NCI-H187 treated with DMSO at 0.1 percent for 48 hours (cell line): ENCODE results near the gene CANT1.
"Not testable (repeated sequence)": the region's sequence is repeated elsewhere in the genome, so short reads cannot be mapped to it uniquely, and the experiment has no call there.

Experiments
- DNase-seq: peaks from one replicate; lab custom pipeline; 2025; lab: John Stamatoyannopoulos, UW

Gene CANT1

DNA sequence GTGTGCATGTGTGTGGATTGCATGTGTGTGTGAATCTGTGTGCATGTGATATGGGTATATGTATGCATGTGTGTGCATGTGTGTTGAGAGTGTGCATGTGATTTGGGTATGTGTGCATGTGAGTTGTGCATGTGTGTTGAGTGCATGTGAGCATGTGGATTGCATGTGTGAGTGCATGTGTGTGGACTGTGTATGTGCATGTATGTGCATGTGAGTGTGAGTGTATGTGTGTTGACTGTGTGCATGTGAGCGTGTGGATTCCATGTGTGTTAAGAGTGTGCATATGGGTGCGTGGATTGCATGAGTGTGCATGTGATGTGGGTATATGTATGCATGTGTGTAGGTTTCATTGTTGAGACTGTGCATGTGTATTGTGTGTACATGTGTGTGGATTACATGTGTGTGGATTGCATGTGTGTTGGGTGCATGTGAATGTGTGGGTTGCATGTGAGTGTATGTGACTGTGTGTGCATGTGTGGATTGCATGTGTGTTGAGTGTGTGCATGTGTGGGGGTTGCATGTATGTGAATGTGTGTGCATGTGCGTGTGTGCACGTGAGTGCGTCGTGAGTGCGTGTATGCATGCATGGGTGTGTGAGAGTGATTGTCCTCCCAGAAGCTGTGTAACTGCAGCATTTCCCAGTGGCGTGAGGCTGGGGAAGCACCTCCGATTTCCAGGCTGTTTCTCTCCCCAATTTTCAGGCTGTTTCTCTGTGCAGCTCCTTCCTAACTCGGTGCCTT, 33.8 kb upstream of the CANT1 start:
- DNase-seq = no peak

DNA sequence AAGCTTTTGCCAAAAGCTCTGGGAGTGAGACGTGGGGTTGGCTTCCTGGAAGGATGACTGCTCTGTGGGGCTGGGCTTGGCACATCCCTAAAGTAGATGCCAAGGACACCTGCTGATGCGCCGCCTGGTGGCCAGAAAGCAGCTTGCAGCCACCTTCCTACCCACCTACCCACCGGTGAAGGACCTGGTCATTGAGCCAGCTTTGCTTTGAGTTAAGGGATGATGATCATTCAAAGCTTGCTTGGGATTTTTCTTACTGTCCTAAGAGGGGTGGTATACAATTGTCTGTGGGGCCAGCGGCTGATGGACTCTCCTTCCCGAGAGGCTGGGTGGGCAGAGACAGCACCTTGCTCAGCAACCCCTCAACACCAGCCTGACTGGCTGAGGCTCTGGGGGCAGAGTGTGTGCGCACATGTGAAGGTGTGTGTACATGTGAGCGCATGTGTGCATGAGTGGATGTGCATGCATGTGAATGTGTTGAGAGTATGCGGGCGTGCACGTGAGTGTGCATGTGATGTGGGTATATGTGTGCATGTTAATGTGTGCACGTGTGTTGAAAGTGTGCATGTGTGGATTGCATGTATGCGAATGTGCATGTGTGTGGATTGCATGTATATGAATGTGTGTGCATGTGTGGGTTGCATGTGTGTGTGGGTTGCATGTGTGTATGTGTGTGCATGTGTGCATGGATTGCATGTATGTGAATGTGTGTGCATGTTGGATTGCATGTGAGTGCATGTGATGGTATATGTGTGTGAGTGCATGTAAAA, 33.0 kb upstream of the CANT1 start:
- DNase-seq = no peak

DNA sequence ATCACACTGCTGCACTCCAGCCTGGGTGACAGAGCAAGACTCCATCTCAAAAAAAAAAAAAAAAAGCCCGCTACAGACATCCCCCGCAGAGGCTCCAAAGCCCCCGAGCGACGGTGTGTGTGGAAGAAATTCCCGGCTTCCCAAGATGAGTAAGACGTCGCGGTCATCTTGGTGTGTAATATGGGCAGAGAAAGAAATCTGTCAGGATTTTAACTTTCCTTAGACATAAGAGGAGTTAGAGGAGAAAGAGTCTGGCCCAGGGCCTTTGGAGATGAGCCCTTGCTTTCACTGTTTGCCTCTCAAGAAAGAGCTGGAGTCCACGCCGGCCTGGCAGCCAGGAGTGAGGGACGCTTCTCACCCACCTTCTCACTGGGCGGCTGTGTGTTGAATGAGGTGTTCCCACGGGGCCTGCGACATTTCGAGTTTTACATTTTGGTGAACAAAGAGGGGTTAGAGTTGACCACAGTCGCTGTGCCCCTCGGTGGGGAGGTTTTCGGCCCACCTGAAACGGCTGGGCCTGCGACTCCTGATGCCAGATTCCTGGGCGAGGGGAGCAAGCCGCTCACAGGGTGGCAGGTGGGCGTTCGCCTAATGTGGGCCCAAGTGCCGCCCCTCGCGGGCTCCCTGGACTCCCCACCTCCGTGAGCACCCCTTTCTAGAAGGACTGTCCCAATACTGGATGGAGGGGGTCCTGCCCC, 32.3 kb upstream of the CANT1 start:
- no peak for DNase-seq

DNA sequence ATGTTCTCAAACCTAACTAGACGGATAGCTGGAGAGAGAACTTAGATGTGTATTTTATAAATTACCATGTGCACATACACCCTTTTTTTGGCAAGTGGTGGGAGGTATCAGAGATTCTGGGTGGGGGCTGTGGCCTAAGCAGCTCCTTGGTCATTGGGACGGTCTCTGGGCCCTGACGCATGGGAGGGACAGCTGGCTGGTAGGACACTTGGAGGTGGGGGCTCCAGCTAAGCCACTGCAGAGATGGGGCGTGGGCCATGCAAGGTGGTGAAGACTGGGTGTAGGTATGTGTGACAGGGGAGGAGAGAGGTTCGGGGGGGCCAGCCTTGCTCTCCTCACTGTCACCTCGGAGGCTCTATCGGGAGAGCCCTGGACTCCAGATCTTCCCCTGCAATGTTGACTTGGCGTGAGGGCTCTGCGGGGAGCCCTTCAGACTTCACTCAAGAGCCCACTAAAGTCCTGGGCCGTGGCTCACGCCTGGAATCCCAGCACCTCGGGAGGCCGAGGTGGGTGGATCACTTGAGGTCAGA, 31.5 kb upstream of the CANT1 start:
- DNase-seq = no peak

DNA sequence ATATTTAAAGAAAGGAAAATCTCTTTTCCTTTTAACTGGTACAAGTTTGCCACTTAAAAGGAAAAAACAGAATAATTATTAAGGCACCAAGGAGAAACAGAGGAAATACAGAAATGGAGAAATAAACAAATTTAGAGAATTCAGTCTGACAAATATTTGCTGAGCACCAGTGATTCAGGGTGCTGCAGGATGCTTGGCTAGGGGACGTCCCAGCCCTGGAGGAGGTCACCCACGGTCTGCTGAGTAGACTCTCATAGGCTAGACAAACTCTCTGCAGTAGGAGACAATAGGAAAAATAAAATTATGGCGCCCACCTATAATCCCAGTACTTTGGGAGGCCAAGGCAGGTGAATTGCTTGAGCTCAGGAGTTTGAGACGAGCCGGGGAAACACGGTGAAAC, 30.3 kb upstream of the CANT1 start:
- no peak for DNase-seq

DNA sequence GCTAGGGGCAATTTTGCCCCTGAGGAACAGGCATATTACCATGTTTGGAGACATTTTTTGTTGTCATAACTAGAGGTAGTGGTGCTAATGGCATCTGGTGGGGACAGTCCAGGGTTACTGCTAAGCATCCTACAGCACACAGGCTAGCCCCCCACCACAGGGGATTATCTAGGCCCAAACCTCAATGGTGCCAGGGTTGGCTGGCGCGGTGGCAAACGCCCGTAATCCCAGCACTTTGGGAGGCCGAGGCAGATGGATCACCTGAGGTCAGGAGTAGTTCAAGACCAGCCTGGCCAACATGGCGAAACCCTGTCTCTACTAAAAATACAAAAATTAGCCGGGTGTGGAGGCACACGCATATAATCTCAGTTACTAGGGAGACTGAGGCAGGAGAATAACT, 29.6 kb upstream of the CANT1 start:
- no peak for DNase-seq

DNA sequence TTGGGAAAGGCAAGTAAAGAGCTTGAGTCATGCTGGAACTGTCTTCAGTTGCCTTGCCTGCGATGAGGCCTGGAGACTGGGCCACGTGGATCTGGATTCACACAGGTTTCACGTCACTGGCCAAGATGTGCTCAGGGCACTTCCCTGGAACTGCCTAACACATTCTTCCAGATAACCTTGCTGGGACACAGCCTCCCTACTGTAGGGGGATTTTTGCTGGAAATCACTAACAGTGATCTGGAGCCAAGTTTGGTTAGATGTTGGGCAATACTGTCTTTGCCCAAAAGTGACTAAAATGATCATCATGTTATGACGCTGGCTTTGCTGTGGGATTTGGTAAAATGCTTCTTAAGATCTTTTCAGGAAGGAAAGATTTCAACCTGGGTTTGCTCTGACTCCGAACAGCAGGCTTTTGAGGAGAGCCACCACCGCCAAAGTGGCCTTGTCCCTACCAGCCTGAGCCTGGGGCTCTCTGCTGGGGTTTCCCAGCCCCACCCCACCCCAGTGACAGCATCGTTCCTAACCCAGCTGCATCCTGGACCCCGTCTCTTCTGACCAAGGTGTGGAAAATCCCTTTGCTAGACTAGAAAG, 29.1 kb upstream of the CANT1 start:
- no peak for DNase-seq

DNA sequence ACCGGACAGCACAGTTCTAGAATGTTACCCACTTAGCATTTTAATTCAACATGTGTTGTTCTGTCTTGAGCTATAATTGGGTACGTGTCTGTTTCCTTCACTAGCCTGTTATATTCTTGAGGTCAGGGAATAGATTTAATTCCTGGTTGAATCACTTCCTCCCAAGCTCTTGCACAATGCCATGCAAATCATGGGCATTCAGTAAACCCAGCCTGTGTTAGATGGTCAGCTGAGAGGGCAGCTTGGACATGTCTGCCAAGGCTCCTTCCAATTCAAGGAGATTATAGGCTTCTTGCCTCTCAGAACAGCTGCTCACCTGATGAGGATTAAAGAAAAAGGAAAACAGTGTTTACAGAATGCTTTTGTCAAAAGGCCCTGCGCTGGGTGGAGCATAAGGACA, 27.0 kb upstream of the CANT1 start:
- DNase-seq = no peak

DNA sequence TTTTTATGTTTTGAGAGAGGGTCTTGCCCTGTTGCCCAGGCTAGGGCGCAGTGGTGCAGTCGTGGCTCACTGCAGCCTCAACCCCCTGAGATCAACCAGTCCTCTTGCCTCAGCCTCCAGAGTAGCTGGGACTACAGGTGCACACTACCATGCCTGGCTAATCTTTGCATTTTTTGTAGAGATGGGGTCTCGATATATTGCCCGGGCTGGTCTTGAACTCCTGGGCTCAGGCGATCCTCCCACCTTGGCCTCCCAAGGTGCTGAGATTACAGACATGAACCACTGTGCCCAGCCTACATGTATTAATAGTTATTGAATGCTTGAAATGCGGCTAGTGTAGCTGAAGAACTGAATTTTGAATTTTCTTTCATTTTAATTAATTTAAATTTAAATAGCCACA, 26.6 kb upstream of the CANT1 start:
- DNase-seq = no peak

DNA sequence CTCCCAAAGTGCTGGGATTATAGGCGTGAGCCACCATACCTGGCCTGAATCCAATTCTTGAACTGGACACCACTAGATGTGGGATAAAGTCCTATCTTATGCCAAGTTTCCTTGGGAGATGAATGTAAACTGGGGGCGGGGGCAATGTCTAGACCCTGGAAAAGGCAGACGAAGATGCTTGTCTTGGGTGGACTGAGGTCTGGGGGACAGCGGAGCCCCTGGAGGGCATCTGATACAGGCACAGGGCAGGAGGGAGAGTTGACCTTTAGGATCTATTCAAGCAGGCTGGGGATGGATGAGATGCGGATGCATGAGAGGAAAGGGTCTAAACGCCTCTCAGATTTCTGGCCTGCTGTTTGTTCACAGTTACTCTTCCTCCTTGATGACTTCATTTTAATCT, 26.1 kb upstream of the CANT1 start:
- DNase-seq = no peak

DNA sequence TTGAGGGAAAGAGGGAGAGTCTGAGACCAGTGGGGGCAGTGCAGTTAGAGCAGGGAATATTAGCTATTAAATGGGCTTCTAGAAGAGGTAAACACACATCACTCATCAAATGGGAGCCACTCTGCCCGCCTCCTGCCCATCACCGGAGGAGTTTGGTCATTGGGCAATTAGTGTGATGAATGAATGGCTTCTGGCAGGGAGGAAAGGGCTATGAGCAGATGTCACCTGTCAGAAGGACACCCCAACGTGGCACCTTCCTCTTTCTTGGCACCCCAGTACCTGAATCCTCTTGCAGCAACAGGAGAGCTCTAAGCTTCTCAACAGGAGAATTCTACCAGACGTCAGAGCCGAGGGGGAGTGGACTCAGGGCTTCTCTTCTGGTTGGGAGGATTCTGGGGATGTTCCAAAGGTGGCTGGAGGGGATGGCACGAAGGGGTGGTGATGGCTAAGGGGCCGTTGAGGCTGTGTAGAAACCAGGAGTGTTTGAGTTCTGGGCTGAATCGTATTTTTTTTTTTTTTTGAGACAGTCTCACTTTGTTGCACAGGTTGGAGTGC, 25.4 kb upstream of the CANT1 start:
- no peak for DNase-seq

DNA sequence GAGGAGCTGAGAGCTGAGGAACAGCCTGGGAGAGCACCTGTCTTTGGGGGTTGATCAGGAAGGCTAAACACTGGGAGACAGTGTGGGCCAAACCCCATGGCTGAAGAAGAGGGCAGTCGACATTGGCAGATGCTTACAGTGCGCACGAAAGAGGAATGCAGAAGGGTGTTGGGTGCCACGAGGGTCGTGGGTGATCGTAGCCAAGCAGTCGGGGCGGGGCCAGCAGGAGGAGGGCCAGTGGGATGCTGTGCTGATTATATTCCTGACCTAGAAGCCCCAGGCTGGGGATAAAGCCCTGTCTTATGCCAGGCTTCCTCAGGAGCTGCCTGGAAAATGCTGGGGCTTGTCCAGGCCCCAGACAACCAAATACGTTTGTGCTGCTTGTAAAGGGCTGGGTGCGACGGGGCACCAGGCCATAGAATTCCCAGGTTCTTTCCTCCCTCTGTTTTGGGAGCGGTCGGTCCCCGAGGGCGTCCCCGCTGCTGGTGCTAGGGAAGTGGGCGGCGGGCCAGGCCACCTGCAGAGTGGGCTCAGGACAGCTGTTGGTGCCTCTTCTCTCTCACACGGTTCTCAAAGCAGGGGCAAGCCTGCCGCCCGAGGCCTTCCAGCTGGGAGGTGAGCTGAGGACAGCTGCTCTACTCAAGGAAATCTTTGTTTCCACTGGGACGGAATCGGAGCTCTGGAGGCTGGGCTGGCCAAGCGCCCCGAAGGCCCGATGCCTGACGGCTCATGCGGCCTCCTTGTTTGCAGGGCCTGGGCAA, 24.4 kb upstream of the CANT1 start:
- DNase-seq = no peak

DNA sequence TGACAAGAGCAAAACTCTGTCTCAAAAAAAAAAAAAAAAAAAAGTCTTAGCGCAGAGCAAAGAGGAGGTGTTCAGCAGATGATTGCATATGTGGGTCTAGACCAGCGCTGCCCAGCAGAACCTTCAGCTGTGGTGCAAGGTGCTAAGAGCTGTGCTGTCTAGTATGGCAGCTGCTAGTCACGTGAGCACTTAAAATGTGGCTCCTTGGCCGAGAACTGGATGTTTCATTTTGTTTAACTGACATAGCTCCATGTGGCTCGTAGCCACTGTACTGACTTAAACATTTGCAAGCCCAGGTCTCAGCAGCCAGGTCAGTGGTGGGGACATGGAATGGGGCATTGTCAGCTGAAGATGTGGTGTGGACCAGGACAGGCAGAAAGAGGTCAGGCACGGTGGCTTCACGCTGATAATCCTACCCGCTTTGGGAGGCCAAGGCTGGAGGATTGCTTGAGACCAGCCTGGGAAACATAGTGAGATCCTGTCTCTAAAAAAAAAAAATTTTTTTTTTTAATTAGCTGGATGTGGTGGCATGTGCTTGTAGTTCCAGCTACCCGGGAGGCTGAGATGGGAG, 23.6 kb upstream of the CANT1 start:
- no peak for DNase-seq

DNA sequence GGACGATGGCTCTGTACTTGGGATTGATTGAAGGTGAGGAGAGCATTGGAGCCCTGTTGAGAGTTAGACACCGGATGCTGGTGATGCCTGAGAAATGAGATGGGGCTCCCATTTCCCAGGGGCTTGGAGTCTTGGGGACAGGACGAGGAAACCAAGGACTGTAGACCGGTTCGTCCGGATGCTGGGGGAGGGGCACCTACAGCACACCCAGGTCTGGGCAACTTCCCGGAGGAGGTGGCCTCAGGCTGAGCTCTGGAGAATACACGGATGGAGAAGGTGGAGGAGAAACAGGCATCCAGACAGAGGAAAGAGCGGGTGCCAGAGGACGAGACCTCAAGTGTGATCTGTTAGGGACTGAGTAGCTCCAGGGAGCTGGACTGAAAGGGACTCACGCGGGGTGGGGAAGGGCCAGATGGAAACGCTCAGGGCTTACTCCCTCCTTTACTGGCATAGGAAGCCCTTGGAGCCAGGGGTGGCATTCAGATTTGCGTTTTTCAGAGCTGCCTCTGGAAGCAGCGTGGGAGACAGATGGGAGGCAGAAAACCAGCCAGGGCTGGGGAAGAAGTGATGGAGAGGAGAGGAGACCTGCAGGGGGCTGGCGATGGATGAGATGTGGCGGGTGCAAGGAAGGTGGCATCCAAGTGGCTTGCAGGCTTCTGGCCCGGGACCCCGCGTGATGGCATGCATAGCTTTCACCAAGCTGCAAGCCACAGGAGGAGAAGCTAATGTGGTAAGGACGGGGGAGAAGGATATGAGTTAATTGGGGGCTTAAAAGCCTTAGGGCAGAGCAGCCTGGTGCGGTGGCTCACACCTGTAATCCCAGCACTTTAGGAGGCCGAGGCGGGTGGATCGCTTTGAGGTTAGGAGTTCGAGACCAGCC, 22.7 kb upstream of the CANT1 start:
- DNase-seq = no peak

DNA sequence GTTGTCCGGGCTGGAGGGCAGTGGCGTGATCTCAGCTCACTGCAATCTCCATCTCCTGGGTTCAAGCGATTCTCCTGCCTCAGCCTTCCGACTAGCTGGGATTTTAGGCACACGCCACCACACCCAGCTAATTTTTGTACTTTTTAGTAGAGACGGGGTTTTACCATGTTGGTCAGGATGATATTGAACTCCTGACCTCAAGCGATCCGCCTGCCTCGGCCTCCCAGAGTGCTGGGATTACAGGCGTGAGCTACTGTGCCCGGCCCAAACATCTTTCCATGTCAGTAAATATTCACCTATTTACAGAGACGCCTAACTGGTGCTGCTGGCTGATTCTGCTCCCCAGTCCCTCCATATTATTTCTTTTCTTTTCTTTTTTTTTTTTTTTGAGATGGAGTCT, 21.1 kb upstream of the CANT1 start:
- DNase-seq = not testable (repeated sequence)

DNA sequence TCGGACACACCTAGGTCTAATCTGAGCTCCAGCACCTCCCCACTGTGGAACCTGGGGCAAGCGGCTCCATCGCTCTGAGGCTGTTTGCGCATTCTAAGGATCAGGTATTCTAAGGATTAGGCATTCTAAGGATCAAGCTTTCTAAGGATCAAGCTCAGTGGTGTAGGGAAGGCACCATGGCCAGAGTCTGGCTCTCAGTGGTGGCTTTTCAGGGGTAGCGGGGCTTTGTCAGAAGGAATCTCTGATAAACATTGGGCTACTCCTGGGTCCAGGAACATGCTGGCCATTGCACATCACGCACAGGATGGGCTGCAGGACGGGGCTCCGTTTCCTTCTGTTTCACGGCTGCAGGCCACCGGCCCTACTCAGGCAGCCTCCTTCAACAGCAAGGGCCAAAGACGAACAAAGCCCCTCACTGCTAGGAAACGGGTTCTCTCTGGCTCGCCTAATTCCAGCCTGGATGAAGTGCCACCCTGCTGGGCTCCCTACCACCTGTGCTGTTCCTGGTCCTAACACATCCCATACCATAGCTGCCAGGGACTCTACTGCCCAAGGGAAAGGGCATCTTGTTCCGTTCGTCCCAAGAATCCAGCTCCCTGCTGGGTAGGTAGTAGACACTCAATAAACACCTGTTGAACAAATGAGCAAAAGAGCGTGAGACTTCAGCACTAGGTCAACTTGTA, 19.9 kb upstream of the CANT1 start:
- DNase-seq = no peak

DNA sequence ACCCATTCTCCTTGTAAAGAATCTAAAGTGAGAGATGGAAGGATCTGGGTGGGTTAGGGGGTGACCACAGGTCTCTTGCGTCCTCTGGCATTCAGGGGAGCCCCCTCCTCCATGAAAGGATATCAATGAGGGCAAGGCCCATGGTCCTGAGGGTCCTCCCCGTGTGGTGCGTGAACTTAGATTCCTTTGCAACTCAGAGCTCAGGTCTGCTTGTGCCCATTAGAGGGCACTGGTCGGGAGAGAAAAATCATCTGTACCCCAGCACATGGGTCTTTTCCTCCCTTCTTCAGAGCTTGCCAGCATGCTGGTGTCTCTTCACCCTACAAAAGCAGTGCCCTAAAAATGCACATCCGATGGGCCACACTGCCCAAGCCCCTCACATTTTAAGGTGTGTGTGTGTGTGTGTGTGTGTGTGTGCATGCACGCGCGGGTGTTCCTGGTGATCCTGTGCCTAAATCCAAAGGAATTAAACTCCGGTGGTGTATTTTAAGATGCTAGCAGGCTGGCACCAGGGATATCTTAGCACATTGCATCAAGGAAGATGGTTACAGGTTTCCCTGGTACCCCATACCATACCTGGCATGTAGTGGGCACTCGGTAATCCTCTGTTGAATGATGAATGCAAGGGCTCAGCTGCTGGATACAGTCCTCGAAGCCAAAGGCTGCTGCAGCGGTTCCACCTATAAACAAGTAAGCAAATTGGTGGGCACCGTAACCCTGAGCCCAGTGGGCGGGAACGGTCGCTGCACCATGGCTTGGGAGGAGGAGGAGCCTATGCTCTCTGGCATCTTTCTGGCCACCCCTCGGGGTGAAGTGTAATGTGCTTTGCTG, 19.1 kb upstream of the CANT1 start:
- no peak for DNase-seq

DNA sequence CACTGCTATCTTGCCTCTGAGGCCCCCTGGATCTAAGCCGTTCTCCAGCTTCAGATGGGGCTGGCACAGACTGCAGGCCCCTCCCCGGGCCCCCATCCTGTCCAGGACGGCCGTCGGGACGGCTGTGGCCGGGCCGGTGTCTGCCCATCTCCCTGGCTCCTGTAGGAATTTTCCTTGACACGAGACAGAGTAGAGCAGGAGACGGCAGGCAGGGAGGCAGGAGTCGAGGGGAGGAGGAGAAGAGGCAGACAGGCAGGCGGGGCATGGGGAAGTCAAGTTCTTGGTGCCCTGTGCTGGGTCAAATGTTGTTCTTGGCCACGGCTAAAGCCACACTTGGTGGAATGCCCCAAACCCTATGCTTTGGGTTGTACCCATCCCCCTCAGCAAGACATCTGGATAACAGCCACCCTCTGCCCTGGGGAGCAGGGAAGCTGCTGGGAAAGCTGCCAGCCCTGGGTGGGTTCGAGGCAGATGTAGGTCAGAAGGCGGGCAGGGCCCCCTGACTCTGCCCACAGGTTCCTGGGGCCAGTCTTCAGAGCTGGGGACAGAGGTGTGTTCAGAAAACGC, 18.4 kb upstream of the CANT1 start:
- no peak for DNase-seq
